Umbilical cord (tissue), 2 donors: ENCODE results near the gene CTSO. TPM values are rescaled to one million over a fixed set of nuclear protein-coding genes. Genes with fewer than 3 reads are reported as not detected.
"Not testable (repeated sequence)": the region's sequence is repeated elsewhere in the genome, so short reads cannot be mapped to it uniquely, and the experiment has no call there.

Source experiments
- DNase-seq: peaks from one replicate; pipeline ENCODE4 v3.0.0-alpha.2; 2015; ENCODE audit warnings: low spot score
- total RNA-seq: library from RNA; depleted of rRNA; stranded (reverse); fragments of >200 nt; gene quantifications from one replicate; pipeline ENCODE4 v1.2.3, GENCODE V29; 2014; ENCODE audit warnings: low replicate concordance; ENCODE audit not compliant: insufficient read depth

Gene CTSO
- total RNA-seq, 1 donor from 2014 or later: 40.9 TPM

DNA sequence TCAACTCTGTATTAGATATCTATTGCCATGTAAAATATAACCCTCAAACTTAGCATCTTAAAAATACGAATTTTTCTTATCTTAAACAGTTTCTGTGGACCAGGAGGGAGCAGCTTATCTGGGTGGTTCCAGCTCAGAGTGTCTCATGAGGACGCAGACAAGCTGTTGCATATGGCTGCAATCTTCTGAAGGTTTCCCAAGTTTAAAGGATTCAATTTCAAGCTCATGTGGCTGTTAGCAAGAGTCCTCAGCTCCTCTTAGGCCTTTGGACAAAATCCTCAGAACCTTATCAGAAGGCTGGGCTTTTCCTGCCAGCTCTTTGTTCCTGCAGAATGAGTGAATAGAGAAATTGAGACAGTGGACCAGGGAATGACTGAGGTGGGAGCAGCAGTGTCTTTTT lies 2.8 kb upstream of the CTSO start:
- peak; percentile 64 for DNase-seq

DNA sequence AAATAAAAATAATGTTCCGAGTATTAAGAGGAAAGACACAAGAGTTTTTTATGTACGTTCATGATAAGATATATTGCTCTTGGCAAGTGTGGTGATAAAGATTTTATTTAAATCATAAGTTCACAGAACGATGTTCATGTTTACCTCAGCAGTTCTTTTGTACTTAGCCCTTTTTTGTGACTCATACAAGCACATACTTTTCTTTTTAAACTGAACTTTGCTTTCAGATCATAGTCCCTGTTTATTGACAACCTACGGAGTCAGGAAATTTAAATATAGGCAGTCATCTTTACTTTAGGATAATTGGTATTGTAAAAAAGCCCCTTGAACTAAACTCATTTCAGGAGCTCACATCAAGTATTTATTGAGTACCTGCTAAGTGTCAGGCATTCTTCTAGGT lies 1.3 kb upstream of the CTSO start:
- DNase-seq: peak; percentile 35

DNA sequence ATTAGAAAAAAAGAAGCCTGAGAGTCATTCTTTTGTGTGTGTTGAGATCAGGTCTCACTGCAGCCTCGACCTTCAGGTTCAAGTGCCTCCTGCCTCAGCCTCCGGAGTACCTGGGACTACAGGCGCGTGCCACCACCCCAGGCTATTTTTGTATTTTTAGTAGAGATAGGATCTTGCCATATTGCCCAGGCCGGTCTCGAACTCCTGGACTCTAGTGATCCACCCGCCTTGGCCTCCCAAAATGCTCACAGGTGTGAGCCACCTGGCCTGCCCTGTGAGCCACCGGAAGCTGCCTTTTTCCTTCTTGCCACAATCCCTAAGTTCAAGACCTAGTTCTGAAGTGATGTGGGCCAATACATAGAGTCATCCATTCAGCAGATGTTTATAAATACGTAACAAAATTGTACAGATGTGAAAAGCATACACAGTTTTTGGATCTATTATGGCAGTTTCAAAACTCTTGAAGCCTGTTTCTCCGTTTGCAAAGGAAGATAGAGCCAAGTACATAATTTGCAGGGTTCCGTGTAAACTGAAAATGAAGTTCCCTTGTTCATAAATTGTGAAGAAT lies 536 bp upstream of the CTSO start:
- no peak for DNase-seq

DNA sequence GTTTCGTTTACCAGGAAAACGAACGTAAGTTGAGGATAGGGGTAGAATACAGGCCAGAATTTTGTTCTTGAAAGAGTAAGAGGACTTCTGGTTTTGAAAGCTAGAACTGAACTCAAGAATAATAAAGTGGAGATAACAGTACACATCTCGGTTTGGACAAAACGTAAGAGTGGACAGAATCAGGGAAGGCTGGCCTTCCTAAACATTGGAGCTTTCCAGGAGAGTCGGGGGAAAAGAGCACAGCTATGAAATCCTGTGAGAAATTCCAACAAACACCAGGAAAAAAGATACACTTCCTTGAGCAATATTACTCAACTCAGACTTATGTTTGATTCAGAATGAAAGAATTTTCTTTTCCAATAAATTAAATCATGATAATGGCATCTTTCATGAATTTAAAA lies 1.2 kb downstream of the CTSO start:
- peak; percentile 49 for DNase-seq

DNA sequence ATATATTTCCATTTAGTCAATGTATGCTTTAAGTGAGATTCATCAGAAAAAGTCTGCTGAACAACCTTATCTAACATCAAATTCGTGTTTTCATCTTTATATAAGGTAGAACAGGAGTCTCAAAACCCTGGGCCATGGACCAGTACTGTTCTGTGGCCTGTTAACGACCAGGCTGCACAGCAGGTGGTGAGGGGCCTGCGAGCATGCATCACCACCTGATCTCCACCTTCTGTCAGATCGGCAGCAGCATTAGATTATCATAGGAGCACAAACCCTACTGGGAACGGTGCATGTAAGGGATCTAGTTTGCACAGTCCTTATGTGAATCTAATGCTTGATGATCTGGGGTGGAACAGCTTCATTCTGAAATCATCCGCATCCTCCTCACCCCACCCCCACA lies 3.2 kb downstream of the CTSO start:
- no peak for DNase-seq

DNA sequence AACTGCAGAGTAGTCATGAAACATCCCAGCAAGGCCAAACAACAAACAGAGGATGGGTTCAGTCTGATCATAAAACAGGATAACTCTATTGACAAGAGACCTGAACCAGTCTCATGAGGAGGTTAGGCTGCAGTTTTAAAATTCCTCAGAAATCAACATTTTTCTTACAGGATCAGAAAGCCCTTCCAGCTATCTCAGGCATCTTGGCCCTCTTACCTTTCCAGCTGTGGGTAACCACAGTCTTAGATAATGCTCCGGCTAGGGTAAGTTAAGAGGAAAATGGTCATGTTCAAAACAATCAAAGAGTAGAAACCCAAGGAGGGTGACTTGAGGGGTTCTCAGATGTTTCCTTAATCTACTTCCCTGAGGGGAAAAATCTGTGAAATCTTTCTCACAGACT lies 5.1 kb downstream of the CTSO start:
- no peak for DNase-seq

DNA sequence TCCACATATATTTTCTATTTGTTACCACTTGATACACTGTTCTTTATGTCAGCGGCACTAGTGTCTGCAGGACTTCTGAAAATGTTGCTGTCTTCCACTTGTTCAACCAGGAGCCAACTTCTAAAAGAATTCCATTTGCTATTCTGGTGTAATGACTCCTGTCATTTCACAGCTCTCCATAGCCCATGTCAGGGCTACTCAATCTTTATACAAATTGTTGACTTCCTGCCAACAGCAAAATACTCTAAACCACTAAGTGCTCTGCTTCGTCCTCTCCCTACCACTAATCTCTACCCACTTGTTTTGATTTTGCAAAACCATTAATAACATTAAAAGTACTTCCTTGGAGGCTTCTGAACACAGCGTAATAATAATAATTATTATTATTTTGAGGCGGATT lies 7.2 kb downstream of the CTSO start:
- DNase-seq: no peak

DNA sequence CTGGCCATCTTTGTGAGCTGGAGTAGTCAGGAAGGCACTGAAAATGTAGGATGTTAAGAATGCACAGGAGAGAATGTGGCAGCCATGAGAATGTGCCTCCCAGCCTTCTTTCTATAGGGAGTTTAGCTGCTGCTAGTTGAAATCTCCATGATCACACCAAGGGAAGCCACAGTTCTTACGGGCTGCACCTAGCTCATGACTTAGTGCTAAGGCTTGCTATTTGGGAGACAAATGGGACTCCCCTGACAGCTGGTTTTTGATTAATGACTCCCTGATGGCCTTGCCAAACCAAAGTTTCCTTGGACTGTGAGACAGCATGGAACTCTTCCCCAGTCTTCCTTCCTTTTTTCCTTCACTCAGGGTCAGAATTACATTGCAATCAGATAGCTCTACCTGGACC lies 9.2 kb downstream of the CTSO start:
- DNase-seq: no peak

DNA sequence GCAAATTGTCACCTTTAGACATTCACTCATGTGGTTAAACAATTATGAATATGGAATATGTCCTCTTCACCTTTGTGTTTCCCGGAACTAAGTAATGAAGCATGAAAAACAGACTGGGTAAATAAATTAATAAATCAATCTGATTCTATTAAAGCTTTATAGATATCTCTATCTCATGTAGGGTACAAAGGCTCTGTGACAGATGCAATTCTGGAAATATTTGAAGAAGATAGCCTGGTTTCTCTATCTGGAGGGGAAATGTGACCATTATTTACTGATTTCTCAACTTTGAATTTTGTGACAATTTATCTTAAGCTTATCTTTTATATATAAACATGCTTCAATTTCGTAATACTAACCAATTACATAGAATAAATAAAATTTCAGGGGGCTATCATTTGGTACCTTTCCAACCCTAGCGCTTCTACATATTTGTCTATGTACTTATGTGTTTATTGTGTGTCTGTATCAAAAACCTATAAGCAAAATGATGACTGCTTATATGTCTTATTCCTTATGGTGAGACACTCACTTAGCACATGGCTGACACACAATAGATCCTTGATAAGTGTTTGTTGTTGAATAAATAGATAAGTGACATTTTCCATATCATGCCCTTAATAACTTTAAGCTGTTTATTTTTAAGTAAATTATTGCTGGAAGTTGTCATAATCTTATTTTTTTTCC lies 9.9 kb downstream of the CTSO start:
- DNase-seq: no peak

DNA sequence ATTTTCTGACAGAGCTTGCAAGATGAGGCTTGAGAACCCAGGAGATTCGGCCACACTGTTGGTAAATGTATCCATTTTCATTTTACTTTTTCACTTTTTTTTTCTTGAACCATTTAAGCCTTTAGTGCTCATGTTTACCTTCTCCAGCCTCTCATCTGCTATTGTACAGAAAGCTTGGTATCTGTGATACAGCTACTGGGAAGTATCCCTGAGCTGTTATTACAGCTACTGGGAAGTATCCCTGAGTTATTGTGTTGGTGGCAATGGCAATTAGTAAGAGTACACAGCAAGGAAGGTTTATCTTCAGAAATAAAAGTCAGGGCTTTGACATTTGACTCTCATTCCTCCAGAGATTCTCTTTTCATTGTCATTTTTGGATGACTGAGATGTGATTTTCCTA lies 11.8 kb downstream of the CTSO start:
- DNase-seq: no peak

DNA sequence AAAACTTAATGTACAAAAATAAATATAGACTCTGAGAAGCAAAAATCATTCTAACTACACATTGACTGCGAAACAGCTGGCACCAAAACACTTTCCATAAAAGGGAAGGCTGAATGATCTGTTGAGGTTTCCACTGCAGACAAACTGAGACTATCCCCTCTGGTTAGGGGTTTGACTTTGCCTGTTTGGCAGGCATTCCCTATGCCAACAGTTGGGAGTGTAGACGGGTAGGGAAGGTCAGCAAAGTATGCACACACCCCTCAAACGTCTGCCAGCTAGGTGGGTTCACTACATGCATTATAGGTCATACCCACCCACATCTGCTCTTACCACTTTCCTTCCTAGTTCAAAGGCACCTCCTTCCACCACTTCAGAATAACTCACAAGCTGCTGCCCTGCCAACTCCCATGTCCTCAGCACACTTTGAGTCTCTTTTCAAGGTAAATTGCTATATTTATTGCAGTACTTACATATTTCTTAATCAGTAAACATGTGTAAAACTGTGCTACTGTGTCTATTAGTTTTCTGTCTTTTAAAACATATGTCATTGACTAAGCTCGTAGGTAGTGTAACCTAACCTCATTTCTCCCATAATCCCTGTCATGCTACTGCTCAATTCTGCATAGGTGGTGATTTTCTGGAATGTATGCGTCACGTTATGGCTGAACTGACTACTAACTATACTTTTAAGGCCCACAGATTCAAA lies 12.4 kb downstream of the CTSO start:
- DNase-seq: no peak

DNA sequence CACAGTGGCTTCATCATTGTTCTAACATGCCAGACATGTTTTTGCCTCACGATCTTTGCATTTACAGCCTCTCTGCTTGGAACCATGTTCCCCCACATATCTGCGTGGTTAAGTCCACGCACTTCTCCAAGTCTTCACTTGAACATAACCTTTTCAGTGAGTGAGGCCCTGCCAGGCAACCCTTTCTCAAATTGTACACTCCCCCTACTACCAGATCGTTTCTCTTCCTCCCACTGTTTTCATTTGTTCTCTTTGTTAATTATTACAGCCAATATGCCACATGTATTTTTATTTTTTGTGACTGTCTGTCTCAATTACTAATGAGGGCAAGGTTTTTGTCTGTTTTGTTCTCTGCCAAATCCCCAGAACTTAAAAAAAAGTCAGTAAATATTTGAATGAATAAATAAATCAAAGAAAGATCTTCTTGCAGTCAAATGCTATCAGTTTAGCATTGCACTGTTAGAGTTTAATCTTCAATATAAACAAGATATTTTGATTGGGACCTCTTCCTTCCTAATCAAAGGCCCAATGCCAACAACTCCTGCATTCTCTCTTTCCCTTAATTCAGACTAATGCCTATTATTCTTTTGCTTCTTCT lies 18.2 kb downstream of the CTSO start:
- no peak for DNase-seq

DNA sequence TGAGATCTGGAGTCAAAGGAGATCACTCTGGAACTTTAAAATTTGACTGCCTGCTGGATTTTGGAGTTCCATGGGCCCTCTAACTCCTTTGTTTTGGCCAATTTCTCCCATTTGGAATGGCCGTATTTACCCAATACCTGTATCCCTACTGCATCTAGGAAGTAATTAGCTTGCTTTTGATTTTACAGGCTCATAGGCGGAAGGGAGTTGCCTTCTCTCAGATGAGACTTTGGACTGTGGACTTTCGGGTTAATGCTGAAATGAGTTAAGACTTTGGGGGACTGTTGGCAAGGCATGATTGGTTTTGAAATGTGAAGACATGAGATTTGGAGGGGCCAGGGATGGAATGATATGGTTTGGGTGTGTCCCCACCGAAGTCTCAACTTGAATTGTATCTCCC lies 19.0 kb downstream of the CTSO start:
- DNase-seq: not testable (repeated sequence)

DNA sequence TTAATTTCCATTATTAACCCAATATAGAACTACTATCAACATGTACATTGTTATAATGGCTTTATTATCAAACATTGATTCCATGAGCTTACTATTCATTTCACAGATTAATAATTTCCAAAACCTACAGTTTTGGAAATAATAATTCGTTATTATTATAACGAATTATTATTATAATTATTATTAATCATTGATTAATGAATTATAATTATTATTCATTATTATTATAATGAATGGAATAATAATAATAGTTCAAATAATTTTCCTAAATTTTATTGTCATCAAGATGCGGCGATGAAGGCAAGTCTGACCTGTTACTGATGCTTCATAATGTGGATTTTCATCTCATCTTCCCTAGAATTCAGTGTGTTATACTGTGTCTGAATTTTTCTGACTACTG lies 22.0 kb downstream of the CTSO start:
- no peak for DNase-seq

DNA sequence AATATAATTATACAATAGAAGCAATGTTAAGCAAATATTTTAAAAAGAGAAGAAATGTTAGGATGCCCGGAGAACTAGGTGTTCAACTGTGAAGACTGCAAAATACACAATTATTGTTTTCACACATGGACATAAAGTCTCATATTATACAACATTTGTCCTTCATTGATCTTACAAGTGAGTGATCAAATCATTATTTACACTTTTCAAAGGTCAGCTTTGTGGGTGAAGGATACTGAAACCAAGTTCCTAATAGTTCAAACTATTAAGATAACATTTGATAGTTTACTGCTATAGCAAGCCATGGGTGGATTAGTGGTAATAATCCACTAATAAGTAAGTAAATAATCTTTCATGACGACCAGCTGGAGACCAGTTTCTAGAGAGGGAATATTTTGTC lies 23.3 kb downstream of the CTSO start:
- no peak for DNase-seq

DNA sequence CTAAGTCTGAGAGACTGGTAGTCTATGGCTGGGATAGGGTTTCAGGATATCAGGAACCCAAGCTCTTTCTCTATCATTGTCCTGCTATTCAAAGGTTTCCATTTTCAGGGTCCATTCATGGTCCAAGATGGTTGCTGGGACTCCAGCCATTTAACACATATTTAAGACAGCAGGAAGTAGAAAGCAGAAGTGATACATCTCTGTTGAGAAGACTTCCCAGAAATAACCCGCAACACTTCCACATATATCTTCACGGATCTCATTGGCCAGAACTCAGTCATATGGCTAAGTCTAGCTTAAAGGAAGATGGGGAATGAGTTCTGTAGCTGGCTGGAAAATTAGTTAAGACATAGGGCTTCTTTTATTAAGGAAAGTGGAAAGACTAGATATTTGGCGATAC lies 23.8 kb downstream of the CTSO start:
- DNase-seq: no peak

DNA sequence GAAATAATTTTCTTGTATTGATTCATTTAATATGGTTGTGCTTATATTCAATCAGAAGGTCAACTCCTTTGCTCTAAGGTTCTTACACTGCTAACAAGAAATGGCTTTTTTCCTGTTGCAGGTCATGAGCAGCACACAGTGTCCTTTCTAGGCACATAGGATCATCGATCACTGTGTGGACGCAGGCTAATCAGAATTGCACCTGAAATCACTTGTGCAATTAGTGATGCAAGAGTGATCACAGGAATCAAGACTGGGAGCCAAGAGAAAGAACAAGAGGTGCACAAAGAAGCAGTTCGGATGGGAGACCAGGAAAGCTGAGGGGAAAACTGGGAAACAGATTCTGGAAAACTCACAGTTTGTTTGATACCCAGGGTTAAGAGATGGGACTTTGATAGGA lies 29.0 kb downstream of the CTSO start:
- no peak for DNase-seq

DNA sequence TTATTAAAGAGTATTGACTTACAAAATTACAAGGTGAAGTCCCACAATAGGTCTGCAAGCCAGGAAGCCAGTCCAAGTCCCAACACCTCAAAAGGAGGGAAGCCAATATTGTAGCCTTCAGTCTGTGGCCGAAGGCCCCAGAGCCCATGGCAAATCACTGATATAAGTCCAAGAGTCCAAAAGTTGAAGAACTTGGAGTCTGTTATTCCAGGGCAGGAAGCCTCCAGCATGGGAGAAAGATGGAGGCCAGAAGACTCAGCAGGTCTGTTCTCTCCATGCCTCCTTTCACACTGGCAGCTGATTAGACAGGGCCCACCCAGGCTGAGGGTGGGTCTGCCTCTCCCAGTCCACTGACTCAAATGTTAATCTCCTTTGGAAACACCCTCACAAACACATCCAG lies 32.1 kb downstream of the CTSO start:
- DNase-seq: no peak

DNA sequence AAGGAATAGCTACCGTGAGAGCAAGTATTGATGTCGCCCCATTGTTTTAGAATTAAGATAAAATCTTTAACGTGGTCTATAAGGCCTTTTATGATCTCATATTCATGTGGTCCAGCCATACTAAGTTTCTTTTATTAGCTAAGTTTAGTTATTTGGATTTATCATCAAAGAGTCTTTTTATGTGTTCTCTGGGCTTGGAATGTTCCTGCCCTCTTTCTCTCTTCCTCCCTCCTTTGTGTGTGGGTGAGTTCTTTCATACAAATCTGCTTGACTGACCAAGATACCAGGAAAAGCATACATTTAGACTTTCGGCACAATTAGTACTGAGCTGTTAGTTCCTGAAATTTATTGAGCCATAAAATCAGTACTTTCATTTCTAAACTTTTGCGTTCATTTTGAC lies 38.9 kb downstream of the CTSO start:
- DNase-seq: peak; percentile 55

DNA sequence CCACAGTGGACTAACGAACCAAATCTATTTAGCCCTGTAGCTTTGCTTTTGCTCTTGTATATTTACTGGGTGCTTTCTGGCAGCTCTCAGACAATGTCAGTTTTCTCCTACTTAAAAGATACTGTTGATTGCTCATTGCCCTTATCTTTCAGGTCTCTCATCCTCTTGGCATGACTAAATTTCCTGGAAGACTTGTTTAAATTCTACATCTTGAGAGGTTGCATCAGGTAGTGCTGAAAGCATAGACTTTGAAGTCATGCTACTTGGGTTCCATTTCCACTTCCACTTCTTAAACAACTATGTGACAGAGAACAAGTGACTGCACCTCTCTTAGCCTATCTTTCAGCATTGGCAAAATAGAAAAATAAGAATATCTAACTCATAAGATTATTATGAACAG lies 41.8 kb downstream of the CTSO start:
- DNase-seq: no peak

DNA sequence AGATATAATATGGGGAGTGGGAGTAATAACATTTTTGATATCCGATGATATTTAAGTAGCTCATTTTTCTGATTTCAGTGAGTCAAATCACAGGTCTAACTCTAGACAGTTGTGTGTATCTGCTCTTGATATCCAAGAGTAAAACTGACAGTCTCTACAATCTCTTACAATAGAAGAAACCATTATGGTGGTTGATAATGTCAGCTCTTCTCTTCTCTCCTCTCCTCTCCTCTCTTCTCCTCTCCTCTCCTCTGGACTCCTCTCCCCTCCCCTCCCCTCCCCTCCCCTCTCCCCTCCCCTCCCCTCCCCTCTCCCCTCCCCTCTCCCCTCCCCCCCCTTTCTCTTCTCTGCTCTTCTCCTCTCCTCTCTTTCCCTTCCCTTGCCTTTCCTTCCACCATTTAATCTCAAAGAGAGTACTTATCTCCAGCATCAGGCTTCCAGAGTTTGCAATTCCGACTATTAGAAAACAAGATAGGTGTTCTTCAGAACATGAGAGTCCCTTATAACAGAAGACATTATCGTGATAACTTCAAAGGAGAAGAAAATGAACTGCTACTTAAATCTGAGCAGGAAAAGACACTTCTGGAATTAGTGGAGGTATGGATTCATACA lies 43.9 kb downstream of the CTSO start:
- no peak for DNase-seq
